GM21515 (cell line): ENCODE data around the gene DGKH.
A peak's percentile ranks its signal among the peaks of the same experiment; 100 is the strongest.

Experiments used
- ATAC-seq: cut with Tn5 transposase; IDR thresholded peaks from one replicate; pipeline ENCODE4 v1.9.1; 2021; ENCODE audit not compliant: unreplicated experiment

Gene DGKH, protein sequence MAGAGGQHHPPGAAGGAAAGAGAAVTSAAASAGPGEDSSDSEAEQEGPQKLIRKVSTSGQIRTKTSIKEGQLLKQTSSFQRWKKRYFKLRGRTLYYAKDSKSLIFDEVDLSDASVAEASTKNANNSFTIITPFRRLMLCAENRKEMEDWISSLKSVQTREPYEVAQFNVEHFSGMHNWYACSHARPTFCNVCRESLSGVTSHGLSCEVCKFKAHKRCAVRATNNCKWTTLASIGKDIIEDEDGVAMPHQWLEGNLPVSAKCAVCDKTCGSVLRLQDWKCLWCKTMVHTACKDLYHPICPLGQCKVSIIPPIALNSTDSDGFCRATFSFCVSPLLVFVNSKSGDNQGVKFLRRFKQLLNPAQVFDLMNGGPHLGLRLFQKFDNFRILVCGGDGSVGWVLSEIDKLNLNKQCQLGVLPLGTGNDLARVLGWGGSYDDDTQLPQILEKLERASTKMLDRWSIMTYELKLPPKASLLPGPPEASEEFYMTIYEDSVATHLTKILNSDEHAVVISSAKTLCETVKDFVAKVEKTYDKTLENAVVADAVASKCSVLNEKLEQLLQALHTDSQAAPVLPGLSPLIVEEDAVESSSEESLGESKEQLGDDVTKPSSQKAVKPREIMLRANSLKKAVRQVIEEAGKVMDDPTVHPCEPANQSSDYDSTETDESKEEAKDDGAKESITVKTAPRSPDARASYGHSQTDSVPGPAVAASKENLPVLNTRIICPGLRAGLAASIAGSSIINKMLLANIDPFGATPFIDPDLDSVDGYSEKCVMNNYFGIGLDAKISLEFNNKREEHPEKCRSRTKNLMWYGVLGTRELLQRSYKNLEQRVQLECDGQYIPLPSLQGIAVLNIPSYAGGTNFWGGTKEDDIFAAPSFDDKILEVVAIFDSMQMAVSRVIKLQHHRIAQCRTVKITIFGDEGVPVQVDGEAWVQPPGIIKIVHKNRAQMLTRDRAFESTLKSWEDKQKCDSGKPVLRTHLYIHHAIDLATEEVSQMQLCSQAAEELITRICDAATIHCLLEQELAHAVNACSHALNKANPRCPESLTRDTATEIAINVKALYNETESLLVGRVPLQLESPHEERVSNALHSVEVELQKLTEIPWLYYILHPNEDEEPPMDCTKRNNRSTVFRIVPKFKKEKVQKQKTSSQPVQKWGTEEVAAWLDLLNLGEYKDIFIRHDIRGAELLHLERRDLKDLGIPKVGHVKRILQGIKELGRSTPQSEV

DNA sequence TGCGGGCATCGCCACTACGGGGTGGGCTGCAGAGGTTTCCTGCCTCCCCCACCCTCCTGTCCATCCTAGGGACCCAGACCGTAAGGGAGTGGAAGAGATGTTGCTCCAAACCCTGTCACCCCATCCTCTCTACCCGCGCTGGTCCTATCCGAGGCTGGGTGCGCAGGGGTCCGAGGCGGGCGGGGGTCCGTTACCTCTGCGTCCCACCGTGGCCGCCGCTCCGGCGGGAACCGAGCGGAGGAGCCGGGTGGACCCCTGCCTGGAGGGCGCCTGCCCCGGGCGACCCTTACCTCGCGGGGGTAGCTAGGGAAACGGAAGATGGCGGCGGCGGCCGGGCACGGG, at the start of gene DGKH:
Gene DGKH, plus strand, starts transcription at position 307 of the 342 bp plus-strand sequence. CDS start 126 bp downstream, outside the sequence.
- peak; percentile 39 for ATAC-seq

DNA sequence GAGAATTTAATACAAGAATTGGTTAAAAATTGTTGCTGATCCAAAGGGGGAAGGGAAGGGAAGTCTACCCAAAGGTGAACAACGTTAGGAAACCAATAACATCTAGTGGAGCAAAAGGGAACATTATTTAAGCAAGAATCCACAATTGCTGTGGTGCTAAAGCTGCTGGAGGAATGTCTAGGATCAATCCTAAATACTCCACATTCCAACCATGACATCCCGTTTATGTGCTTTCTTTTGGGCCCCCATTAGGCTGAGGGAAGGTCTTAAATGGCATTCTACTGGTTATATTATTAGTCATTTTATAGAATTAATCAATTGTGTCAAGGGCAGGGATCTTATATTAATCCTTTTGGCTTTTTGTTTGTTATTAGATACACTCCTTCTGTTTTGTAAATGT, 47.6 kb upstream of the DGKH start:
- no peak for ATAC-seq

DNA sequence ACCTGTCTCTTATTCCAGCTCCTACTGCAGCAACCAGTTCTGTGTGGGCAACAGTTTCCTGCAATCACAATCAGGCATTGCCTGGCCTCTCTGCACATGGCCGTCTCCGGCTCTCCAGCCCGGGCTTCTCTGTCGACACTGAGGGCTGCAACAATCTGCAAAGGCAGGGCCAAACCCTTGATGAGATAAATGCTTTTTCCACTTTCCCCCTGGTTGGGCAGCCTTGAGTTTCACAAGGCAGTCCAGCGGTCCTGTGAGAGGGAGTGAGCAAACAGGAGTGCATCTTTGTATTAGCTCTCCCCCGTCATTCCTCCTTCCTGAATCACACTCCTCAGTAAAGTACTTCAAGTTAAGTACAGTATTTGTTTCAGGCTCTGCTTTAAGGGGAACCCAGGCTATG, 46.9 kb upstream of the DGKH start:
- ATAC-seq: no peak

DNA sequence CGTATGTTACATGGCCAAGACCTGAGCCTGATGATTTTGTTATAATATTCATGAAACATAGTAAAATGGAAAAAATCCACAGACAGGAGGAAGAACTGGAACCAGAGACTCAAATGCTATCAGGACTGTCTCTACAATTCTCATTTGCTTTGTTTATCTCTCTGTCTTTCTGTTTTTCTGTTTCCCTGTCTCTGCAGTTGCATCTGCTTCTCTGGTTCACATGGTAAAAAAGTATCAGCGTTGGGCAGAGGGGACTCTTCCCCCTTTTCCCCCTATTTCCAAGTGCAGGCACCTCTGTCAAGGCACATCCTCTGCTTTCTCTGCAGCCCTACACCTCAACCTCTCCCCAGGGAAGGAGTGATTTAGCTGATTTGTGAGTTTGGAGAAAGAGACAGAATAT, 46.4 kb upstream of the DGKH start:
- ATAC-seq: no peak

DNA sequence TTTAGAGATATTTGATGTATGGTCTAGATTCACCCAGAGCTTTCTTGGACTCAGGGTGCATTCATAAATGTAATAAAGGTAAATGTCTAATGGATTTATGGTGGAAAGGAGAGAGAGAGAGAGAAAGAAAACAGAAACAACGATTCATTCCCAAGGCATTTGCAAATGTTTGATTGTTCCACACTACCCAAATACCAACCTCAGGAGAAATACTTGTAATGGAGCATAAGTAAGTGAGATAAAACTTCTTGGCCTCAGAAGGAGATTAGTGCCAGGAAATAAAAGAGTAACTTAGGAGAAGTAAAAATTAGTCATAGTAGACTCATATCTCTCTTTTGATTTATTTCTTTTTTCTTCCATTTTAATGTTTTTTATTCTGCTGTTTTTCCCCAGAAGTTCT, 40.6 kb upstream of the DGKH start:
- no peak for ATAC-seq

DNA sequence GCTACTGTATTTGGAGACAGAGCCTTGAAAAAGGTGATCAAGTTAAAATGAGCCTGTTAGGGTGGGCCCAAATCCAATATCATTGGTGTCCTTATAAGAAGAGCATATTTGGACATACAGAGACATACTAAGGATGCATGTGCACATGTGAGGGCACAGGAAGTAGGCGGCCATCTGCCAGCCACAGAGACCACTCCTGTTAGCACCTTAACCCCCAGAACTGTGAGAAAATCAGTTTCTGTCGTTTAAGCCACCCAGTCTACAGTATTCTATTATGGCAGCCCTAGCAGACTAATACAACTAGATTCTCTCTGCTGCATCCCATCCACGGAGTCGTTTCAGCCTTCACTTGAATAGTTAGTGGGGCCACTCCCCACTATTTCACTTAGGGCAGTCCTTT, 39.4 kb upstream of the DGKH start:
- no peak for ATAC-seq

DNA sequence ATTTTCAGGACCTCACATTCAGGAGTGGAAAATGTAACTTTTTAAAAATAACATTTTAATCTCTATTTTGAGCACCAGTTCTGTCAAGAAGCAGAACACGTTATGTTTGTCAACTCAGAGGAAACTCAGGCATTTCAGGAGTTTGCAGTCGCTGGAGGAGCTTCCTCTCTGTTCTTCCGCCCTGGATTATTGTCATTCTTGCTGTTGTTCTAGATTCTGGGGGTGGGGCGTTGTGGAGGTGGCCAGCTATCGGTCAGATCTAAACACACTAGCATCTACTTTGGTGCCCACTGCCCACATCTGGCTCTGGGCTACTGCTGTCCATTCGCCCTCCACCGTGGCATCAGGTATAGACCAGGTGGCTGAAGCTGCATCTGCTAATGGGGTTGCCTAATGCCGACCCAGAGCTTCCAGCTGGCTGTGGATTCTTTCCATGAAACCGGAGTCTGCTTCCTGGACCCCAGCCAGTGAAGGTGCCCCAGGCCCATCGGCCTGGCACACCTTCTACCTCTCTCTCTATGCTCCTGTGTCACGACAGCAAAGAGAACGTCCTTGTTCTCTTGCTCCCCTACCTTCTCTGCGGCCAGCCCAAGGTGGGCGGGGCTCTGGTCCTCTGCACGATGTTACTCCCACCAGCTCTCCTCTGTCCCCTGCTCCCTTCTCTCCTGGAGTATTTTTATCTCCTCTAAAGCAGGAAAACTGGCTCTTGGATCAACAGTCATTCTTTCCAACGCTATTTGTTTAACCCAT, 36.7 kb upstream of the DGKH start:
- ATAC-seq: no peak

DNA sequence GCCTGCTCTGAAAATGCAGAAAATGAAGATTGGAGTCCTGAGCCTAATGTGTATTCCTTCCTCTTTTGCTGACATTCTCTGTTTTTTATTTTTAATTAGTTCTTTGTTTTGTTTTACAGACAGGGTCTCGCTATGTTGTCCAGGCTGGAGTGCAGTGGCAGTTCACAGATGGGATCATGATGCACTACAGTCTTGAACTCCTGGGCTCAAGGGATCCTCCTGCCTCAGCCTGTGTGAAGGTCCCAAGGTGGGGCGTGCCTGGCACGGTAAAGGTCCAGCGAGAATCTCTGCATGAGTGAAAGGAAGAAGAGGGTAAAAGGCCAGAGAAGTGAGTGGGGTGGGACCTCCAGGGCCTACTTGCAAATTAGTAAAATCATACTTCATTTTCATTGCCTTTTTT, 34.3 kb upstream of the DGKH start:
- no peak for ATAC-seq

DNA sequence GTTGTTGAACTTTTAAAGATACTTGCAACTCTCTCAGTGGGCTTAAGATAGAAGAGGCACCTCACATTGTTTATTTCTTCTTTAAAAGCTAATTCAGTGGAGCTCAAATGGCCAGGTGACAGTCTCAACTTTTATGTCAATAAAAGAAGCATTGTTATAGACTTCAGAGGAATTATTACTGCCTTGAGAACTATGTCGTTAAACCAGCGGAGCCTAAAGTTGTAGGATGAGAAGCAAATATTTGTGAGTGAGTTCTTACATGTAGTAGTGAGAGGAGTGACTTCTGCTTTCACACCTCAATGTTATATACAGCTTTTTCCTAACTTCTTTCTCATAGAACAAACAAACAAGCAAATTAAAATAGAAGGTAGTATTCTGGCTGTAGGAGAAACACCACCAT, 31.2 kb upstream of the DGKH start:
- ATAC-seq: no peak

DNA sequence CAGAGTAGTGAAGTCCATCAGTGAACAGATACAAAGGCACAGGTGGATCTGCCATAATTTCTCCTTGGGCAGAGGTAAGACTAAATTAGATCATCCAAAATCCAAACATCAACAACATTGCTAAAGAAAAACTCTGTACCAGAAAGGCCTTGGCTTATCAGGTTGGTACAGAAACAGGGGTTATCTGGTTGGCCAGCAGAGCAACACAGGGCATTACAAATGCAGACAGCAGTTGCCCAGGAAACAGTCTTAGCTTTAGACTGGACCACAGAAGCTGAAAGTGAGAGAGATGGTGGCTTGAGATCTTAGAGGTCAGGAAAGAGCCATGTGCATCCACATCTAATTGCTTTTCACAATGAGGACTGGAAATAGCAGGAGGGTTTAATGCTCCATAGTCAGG, 26.6 kb upstream of the DGKH start:
- ATAC-seq: no peak

DNA sequence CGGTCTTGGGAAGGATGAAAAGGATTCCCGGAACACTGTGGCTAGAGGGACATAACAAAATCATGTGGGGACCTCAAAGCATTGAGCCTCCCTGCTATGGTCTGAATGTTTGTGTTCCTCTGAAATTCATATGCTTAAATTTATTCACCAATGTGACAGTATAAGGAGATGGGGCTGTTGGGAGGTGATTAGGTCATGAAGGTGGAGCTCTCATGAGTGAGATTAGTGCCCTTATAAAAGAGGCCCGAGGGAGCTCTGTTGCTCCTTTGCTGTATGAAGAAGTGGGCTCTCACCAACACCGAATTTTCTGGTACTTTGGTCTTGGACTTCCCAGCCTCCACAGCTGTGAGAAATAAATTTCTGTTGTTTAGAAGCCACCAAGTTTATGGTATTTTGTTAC, 26.1 kb upstream of the DGKH start:
- no peak for ATAC-seq

DNA sequence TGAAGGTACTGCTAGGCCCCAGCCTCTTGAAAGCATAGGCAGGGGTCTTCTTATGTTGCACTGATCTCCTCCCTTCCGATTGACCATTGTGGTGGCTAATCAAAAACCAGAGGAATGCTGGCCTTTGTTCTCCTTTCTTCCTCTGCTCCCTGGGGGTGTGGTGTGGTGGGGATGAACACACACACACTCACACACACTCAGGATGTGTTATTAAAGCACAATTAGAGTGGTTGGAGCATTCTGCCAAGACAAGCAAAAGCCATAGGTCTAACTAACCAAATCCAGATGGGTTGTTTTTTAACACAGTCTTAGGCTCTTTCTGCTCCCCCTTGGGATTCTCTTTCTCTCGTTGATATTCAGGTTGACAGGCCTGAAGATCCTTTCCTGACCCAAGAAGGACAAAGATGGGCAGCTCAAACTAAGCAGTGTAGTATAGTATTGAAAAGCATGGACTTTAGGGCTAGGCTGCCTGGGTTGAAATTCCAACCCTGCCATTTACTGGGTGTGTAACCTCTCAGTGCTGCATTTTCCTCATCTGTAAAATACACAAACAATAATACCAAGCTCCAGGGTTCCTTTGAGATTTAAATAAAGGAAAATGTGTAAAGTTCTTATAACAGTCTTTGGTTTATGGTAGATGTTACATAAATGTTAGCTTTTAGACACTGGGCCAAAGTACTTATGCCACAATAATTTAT, 25.5 kb upstream of the DGKH start:
- no peak for ATAC-seq

DNA sequence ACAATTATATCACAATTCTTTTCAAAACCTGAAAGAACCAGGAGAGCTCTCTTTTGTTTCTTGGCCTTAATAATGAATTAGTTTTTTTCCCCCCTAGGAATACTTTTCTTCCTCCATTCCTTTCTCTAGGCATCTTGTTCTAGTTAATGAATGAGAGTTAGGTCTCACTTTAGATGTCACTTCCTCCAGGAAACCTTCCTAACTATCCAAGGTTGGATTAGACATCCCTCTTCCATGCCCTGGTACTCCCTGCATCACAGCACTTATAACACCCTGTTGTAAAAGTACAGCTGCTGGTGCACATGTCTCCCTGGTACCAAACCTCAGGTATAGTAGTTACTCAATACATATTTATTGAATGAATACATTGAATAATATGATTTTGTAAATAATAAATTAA, 21.2 kb upstream of the DGKH start:
- ATAC-seq: no peak

DNA sequence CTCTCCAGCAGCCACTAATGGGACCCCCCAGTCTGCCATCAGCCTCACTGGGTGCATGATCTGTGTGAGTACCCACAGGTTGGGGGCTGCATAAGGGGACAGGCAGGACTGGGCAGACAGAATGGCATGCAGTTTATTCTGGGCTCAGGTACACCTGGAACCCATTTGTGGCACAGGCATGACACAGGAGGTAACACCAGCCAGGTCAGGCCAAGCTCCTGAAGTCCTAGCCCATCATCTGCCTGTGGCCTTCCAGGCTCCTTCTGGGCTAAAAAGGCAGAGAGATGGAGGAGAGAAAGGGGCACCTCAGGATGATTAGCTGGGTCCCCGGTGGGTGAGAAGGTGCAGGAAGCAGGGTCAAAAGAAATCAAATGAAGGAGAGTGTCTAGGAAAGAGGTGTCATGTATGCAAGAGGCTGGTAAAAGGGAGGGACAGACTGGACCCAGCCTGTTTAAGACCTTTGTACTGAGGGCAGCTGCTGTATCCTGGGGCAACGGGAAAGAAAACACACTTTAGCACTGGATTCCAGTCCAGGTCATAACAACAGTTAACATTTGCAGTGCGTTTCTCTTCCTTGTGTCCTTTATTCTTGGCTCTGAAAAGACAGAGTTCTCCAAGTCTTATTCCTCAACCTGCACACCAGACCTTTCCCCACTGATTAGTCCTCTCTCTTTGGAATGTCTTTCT, 20.2 kb upstream of the DGKH start:
- ATAC-seq: no peak

DNA sequence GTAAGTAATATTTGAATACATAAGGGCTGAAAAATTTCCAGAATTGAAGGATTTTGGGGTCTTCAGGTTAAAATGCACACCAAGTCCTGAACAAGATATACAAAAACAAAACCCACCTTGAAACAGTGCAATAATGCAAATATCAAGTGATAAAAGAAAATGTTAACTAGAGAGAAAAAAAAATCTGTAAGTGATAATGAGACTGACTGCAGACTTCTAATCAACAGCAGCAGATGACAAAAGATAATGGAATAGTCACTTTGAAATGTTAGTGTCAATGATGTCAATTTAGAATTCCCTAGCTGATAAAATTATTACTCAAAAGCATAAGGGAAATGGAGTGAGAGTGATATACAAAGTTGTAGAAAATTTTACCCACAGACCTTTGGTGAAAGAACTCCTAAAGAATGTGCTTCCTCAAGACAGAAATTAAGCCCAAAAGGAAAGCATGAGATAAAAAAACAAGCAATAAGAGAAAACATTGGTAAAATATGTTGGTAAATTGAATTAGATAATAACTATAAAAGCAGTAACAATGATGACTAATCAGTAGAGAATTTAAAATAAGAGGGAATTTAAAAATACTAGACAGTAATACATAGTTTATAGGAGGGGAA, 12.4 kb upstream of the DGKH start:
- ATAC-seq: no peak

DNA sequence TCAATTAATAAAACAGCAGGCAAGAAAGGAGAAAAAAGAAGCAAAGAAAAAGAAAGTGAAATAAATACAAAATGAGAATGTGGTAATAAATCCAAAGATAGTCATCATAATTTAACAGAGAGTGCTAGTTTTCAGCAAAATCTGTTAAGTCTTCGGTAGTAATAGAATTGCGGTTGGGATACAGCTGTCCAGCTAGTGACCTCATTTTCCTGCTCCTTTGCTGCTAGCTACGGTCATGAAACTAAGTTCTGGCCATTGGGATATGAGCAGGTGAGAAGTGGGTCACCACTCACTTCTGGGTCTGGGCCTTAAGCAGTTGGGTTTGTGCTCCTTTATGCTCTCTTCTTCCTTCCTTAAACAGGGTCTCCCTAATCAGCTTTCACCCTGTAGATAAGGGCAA, 11.7 kb upstream of the DGKH start:
- no peak for ATAC-seq

DNA sequence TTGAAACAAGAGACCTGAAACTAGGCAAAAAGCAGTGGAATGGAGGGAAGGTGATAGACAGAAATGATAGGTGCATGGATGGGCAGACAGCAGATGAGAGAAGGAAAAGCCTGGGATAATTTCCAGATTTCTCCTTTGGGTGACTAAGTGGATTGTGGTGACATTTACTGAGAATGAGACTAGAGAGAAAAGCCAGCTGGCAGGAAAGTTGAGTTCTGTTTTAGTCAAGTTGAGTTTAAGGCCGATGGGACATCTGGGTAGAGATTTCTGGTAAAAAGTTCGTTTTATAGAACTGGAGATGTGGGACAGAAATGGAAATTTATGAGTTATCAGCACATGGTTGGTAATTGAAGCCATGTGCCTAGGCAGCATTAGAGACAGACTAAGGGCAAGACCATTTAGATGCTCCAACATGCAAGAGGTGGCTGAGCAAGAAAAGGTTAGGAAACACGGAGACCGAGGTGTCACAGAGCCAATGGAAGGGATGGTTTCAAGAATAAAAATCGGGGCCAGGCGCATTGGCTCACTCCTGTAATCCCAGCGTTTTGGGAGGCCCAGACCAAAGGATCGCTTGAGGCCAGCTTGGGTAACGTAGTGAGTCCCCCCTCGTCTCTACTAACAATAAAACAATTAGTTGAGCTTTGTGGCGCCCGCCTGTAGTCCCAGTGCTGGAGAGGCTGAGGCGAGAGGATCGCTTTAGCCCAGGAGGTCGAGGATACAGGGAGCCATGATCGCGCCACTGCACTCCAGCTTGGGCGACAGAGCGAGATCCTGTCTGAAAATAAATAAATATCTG, 9.6 kb upstream of the DGKH start:
- ATAC-seq: no peak

DNA sequence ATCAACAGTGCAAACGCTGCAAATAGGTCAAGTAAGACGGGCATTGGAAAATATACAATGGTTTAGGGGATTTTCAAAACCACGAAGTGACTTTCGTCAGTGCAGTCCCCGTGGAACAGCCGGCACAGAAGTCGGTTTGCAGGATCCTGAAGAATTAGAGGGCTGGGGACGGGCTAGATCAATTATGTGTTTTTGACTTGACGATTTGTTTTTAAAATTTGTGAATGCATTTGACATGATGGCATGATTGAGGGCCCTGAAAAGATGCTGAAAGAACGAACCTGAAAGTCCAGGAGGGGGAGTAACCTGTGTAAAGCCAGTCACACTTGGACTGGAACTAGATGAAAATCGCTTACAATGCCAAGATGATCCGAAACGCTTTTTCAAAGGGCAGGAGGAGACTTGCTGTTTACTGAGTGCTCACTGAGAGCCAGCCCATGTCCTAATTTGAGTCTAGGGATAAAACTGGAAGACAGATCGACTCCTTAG, 8.9 kb upstream of the DGKH start:
- ATAC-seq: no peak
